ENCODE measurements around the gene TRIM21.

TRIM21 gene

GRCh38 chr11:4393209-4393857 lies at the start of gene TRIM21:
Gene TRIM21, minus strand, starts transcription at chr11:4393702. Its CDS starts 3,293 bp downstream, at chr11:4390409.
- Mint-ChIP-seq H3K36me3 (ENCODE audit: low read depth) (peaks cover 39% of the 10 kb centered on the region), H3K27me3 (ENCODE audit: low read depth) (no peaks in the 10 kb centered on the region), H3K27ac (peak within 1 kb of the TSS in 1 of 3 experiments; percentile 18), H3K4me3 (peak within 1 kb of the TSS; percentile 85 to 93 (median 88)), H3K4me1 (peaks cover 13% of the 10 kb centered on the region), H3K9me3 (peaks cover 12% of the 10 kb centered on the region)
- TF ChIP-seq CTCF (IDR thresholded peaks at IDR 0.05; ENCODE audit: unreplicated experiment in 3 of 3): no peak

DNA sequence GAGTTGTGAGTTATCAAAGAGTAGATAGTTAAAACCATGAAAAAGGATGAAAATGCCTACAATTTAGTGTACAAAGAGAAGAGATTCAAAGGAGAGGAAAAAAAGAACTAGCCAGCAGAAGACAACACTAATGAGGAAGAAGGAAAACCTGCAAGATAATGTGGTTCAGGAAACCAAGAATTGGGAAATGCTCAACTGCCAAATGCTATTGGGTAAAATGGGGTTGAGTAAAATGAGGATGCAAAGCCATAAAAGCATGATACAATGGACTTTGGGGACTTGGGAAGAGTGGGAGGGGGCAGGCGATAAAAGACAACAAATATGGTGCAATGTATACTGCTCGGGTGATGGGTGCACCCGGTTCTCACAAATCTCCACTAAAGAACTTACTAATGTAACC lies 48.0 kb upstream of the TRIM21 start:
- no peak overlapping the region for H3K4me3 Mint-ChIP-seq
- H3K4me1 Mint-ChIP-seq: no peaks in the 10 kb centered on the region
- H3K9me3 Mint-ChIP-seq: peaks cover 7% of the 10 kb centered on the region
- no peaks in the 10 kb centered on the region for H3K27me3 Mint-ChIP-seq (ENCODE audit: low read depth)
- H3K27ac Mint-ChIP-seq: no peak overlapping the region
- H3K36me3 Mint-ChIP-seq (ENCODE audit: low read depth): no peaks in the 10 kb centered on the region
- TF ChIP-seq CTCF (IDR thresholded peaks at IDR 0.05; ENCODE audit: unreplicated experiment in 3 of 3): no peak

DNA sequence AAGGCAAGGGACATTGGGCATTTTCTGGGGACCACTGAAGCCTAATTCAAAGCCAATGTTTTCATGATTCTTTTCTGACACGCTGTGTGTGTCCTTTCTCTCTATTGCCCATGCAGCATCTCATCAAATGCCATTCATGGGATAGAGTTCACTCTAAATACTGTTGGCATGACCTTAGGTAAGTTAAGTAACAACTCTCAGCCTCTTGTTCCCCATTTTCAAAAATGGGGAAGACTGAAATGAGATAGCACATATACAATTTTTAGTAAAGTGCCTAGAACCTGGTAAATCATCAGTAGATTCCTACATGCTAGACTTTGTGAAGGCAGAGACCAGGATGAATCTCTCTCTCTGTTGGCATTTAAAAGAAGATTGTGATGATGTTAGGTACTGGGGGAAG lies 42.9 kb upstream of the TRIM21 start:
- H3K9me3 Mint-ChIP-seq: peaks cover 7% of the 10 kb centered on the region
- no peak overlapping the region for H3K4me3 Mint-ChIP-seq
- no peaks in the 10 kb centered on the region for H3K27me3 Mint-ChIP-seq (ENCODE audit: low read depth)
- H3K36me3 Mint-ChIP-seq (ENCODE audit: low read depth): no peaks in the 10 kb centered on the region
- no peaks in the 10 kb centered on the region for H3K4me1 Mint-ChIP-seq
- no peak overlapping the region for H3K27ac Mint-ChIP-seq
- no peak for TF ChIP-seq CTCF (IDR thresholded peaks at IDR 0.05; ENCODE audit: unreplicated experiment in 3 of 3)

- Mint-ChIP-seq H3K4me1 (no peaks in the 10 kb centered on the region), H3K36me3 (ENCODE audit: low read depth) (no peaks in the 10 kb centered on the region), H3K9me3 (peaks cover 4% of the 10 kb centered on the region), H3K27me3 (ENCODE audit: low read depth) (no peaks in the 10 kb centered on the region), H3K4me3 (no peak overlapping the region), H3K27ac (no peak overlapping the region)
- no peak for TF ChIP-seq CTCF (IDR thresholded peaks at IDR 0.05; ENCODE audit: unreplicated experiment in 3 of 3)
These were observed 40.4 kb upstream of the TRIM21 start for GRCh38 chr11:4433856-4434255.

DNA sequence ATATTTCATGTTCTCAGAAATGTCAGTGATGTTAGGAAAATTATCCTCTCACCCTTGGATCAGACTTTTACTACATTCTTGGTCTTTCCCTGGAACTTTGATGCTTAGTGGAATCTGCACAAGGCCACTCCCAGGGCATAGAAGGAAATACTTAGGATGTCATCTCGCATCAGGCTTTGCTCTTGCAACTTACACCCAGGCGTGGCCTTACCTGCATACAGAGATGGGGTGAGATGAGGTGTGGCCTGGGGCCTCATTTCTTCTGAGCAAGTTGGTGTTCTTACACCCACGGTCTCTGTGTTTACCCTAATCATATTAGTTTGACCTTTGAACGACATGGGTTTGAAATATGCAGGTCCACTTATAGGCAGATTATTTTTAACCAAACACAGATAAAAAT lies 36.5 kb upstream of the TRIM21 start:
- TF ChIP-seq CTCF (IDR thresholded peaks at IDR 0.05; ENCODE audit: unreplicated experiment in 3 of 3): no peak
- H3K36me3 Mint-ChIP-seq (ENCODE audit: low read depth): no peaks in the 10 kb centered on the region
- no peaks in the 10 kb centered on the region for H3K27me3 Mint-ChIP-seq (ENCODE audit: low read depth)
- H3K9me3 Mint-ChIP-seq: no peaks in the 10 kb centered on the region
- no peak overlapping the region for H3K4me3 Mint-ChIP-seq
- no peak overlapping the region for H3K27ac Mint-ChIP-seq
- no peaks in the 10 kb centered on the region for H3K4me1 Mint-ChIP-seq

DNA sequence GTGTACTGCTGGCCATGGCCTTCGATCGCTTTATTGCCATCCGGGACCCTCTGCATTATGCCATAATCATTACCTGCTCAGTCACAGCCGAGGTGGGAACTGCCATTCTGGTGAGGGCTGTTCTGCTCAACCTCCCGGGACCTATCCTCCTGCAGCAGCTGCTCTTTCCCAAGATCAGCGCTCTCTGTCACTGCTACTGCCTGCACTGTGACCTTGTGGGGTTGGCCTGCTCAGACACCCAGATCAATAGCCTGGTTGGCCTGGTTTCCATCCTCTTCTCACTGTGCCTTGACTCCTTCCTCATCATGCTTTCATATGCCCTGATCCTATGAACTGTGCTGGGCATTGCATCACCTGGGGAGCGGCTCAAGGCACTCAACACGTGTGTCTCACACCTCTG lies 24.9 kb upstream of the TRIM21 start:
- H3K27me3 Mint-ChIP-seq (ENCODE audit: low read depth): peaks cover 9% of the 10 kb centered on the region

More for the DNA sequence above, 24.9 kb upstream of the TRIM21 start:
- TF ChIP-seq CTCF (IDR thresholded peaks at IDR 0.05; ENCODE audit: unreplicated experiment in 3 of 3): no peak
- no peaks in the 10 kb centered on the region for H3K9me3 Mint-ChIP-seq
- H3K27ac Mint-ChIP-seq: no peak overlapping the region
- H3K4me1 Mint-ChIP-seq: no peaks in the 10 kb centered on the region
- H3K36me3 Mint-ChIP-seq (ENCODE audit: low read depth): no peaks in the 10 kb centered on the region
- no peak overlapping the region for H3K4me3 Mint-ChIP-seq
